K562 (cell line): Measurements from ENCODE around the gene TM2D3. TPM values are rescaled to one million over a fixed set of nuclear protein-coding genes. Genes with fewer than 3 reads are reported as not detected.

Experiments
- ATAC-seq: fragments of 200-7000 bp; cut with Tn5 transposase; 3 replicates; pipeline ENCODE4 v1.9.1; 2020; ENCODE audit warnings: moderate library complexity
- BruUV-seq: library from RNA; stranded (reverse); fragments of 400-500 nt; replicated peaks from 2 replicates; lab custom pipeline; 2021; lab: Mats Ljungman, UMichigan
- CTCF ChIA-PET: fragments of 300-600 bp; formaldehyde crosslinking; extraction: SDS; loops from one replicate; lab custom pipeline; 2021; ENCODE audit warnings: low intra/inter-chr PET ratio; lab: Yijun Ruan, JAX
- POLR2A ChIA-PET: fragments of 300-600, 350-650 bp; sonication (Branson Sonifier 250); formaldehyde crosslinking; extraction: SDS; loops from one replicate; lab custom pipeline; 2021; ENCODE audit warnings: antibody characterized with exemption, inconsistent platforms; lab: Yijun Ruan, JAX
- DNase-seq, 4 experiments: peaks; one replicate each; pipeline versions ENCODE4 v3.0.0 to v3.0.0-alpha.2; 2011 to 2018; ENCODE audit warnings: low spot score in 3 of 4, mixed read lengths in 3 of 4; ENCODE audit errors: extremely low read depth in 1 of 4
- FAIRE-seq: peaks from 2 replicates; lab custom pipeline; 2011; peaks lifted over from hg19 to GRCh38; lab: Jason Lieb, UNC
- H2AFZ ChIP-seq: 2 replicates; pipeline ENCODE4 v1.6.0; 2011; ENCODE audit warnings: low read depth, low read length, control low read depth, inconsistent platforms
- H3K27ac ChIP-seq: fragments of 200-600 bp; 3 replicates; pipeline ENCODE4 v1.8.0; 2011; ENCODE audit warnings: low read depth, mild to moderate bottlenecking, control low read depth, inconsistent platforms, low read length, moderate library complexity, mixed read lengths; ENCODE audit errors: extremely low read depth
- H3K27me3 ChIP-seq, 2 experiments: fragments of 300-600 bp in 1 of 2; 2 replicates in 1 of 2; 3 replicates in 1 of 2; pipeline versions ENCODE4 v1.6.0 to v1.8.0; 2011; ENCODE audit warnings: inconsistent platforms in 2 of 2, low read length in 2 of 2, mild to moderate bottlenecking in 1 of 2, mixed read lengths in 1 of 2, moderate library complexity in 1 of 2; ENCODE audit not compliant: control insufficient read depth in 2 of 2, insufficient read depth in 2 of 2
- H3K36me3 ChIP-seq: fragments of 300-600 bp; 3 replicates; pipeline ENCODE4 v1.8.0; 2011; ENCODE audit warnings: mild to moderate bottlenecking, low read length, inconsistent platforms; ENCODE audit not compliant: control insufficient read depth, insufficient read depth
- H3K4me1 ChIP-seq, 2 experiments: fragments of 200-600 bp in 1 of 2; replicated peaks in 1 of 2; 2 replicates in 1 of 2; 3 replicates in 1 of 2; pipeline versions ENCODE4 v1.5.1 to v1.8.0; 2011; ENCODE audit warnings: inconsistent platforms in 2 of 2, low read length in 2 of 2, mild to moderate bottlenecking in 1 of 2, mixed read lengths in 1 of 2, moderate library complexity in 1 of 2; ENCODE audit not compliant: control insufficient read depth in 2 of 2, insufficient read depth in 2 of 2
- H3K4me2 ChIP-seq: 2 replicates; pipeline ENCODE4 v1.6.1; 2011; ENCODE audit warnings: low read length, control low read depth, inconsistent platforms, mixed read lengths; ENCODE audit not compliant: insufficient read depth
- H3K4me3 ChIP-seq: fragments of 200-600 bp; sonication (generic), shearing (Covaris generic); 2 replicates; pipeline ENCODE4 v1.5.1; 2016; ENCODE audit warnings: control low read depth, inconsistent platforms
- H3K79me2 ChIP-seq: fragments of 200-600 bp; 3 replicates; pipeline ENCODE4 v1.8.0; 2011; ENCODE audit warnings: low read length, inconsistent platforms; ENCODE audit not compliant: control insufficient read depth, insufficient read depth
- H3K9ac ChIP-seq, 2 experiments: 2 replicates each; pipeline versions ENCODE4 v1.6.0 to v1.6.1; 2011; ENCODE audit warnings: low read depth in 2 of 2, low read length in 2 of 2, control low read depth in 1 of 2, inconsistent platforms in 1 of 2, mild to moderate bottlenecking in 1 of 2, mixed read lengths in 1 of 2; ENCODE audit not compliant: insufficient read depth in 1 of 2
- H3K9me1 ChIP-seq: one replicate; pipeline ENCODE4 v1.6.0; 2011; ENCODE audit warnings: inconsistent platforms, mild to moderate bottlenecking, low read length, moderate library complexity; ENCODE audit not compliant: control insufficient read depth, insufficient read depth
- H3K9me3 ChIP-seq: replicated peaks from 2 replicates; pipeline ENCODE4 v1.5.1; 2011; ENCODE audit warnings: low read depth, low read length, inconsistent platforms; ENCODE audit not compliant: control insufficient read depth, insufficient read depth
- H4K20me1 ChIP-seq: replicated peaks from 2 replicates; pipeline ENCODE4 v1.6.1; 2011; ENCODE audit warnings: low read length, inconsistent platforms, mixed read lengths; ENCODE audit not compliant: control insufficient read depth, insufficient read depth
- L3MBTL2 ChIP-seq: fragments of 450-650 bp; IDR thresholded peaks from 2 replicates; pipeline ENCODE4 v1.6.1; 2016; ENCODE audit warnings: mild to moderate bottlenecking, moderate library complexity
- MCM5 ChIP-seq: fragments of 450-650 bp; IDR thresholded peaks from 2 replicates; pipeline ENCODE4 v1.6.1; 2016; ENCODE audit warnings: low read depth
- PATZ1 ChIP-seq: fragments of 250-450 bp; sonication (Bioruptor Pico); IDR thresholded peaks from 2 replicates; pipeline ENCODE4 v1.5.0; 2020; ENCODE audit warnings: mild to moderate bottlenecking, borderline replicate concordance
- WGBS: fragments of 100-300 bp; shearing (Covaris generic); methylation state at CpG from one replicate; pipeline ENCODE4 v1.1.6; 2016; ENCODE audit warnings: low coverage, mixed read lengths; ENCODE audit not compliant: insufficient coverage; ENCODE audit errors: missing lambda C conversion rate; 5-methylcytosine and 5-hydroxymethylcytosine counted together
- in situ Hi-C: fragments of 300-500 bp; cut with MboI; formaldehyde crosslinking; loops from 4 replicates; pipeline ENCODE4 v1.15.0; 2018; ENCODE audit warnings: inconsistent platforms, mixed read lengths
- intact Hi-C: fragments of 100-400 bp; cut with micrococcal nuclease; formaldehyde crosslinking; loops from 2 replicates; pipeline ENCODE4 v1.14.2; 2022
- polyA plus RNA-seq, 8 experiments: library from polyadenylated mRNA; depleted of rRNA in 4 of 8; stranded (reverse) in 5 of 8; unstranded in 3 of 8; fragments of >200 nt; fragmentation: Nextera tagmentation in 2 of 8; fragmentation: Illumina TruSeq in 1 of 8; extraction: Ambion mirVana in 2 of 8; extraction: Trizol in 1 of 8; gene quantifications; 2 replicates each; pipeline versions ENCODE4 v1.2.1 to v1.2.3, GENCODE V29; 2011 to 2014; ENCODE audit warnings: inconsistent platforms in 1 of 8, missing spikeins in 1 of 8
- total RNA-seq, 7 experiments: library from RNA; depleted of rRNA in 6 of 7; stranded (reverse); fragments of >200 nt in 6 of 7; fragmentation: Illumina TruSeq in 2 of 7; extraction: Trizol in 2 of 7; gene quantifications; 2 replicates each; pipeline versions ENCODE4 v1.2.1 to v1.2.3, GENCODE V29; 2011 to 2021; ENCODE audit warnings: low replicate concordance in 1 of 7

The TM2D3 gene
- total and polyA plus RNA-seq, 9 of the 15 experiments (the other 6 are each of a cell fraction or from before 2014, with no cell fraction given), result 16.5 to 67.9 (median 31.3) TPM

GRCh38 chr15:101618076-101618475 lies 34.1 kb downstream of the TM2D3 start:
- H3K27me3 ChIP-seq, result peaks cover 15 to 26% of the 10 kb centered on the region in 2 experiments
- intact Hi-C loops (no loop called here), in situ Hi-C loops (no loop called here)
- ChIA-PET POLR2A (interaction anchor here (0.7 kb wide), 2 partner anchors 9 to 17 kb away, joined by 3 read pairs; no protein-coding TSS in a partner anchor), CTCF (no interaction called here)
- no peak overlapping the region for H2AFZ ChIP-seq
- H3K27ac ChIP-seq, result no peak overlapping the region
- H3K4me2 ChIP-seq, result no peak overlapping the region
- H3K9me3 ChIP-seq, result peaks cover 3% of the 10 kb centered on the region; the same call in 1 of the 2 replicates
- H3K36me3 ChIP-seq, result no peaks in the 10 kb centered on the region
- peaks cover 14 to 21% of the 10 kb centered on the region in 2 experiments; a peak in 4 of 5 replicates for H3K4me1 ChIP-seq
- H3K79me2 ChIP-seq, result no peaks in the 10 kb centered on the region
- TF ChIP-seq MCM5, result no peak
- TF ChIP-seq PATZ1, result no peak
- TF ChIP-seq L3MBTL2, result no peak
- BruUV-seq, result no TSS peak
- WGBS, result 58% methylated on average over 7 of the region's 10 CpGs
- DNase-seq (no peak), ATAC-seq (no peak), FAIRE-seq (no peak)
- no peak overlapping the region for H3K4me3 ChIP-seq
- no peaks in the 10 kb centered on the region for H4K20me1 ChIP-seq
- no peaks in the 10 kb centered on the region for H3K9me1 ChIP-seq
- H3K9ac ChIP-seq, result no peak overlapping the region
